Pancreas (tissue), 10 donors: ENCODE results near the gene CSF3R. TPM values are rescaled to one million over a fixed set of nuclear protein-coding genes. Genes with fewer than 3 reads are reported as not detected.

ENCODE experiments used
- ATAC-seq, 4 donors: fragments of 200-7000 bp; cut with Tn5 transposase; one replicate each; pipeline versions ENCODE4 v1.8.0 to v1.9.1; 2020; ENCODE audit warnings: mild to moderate bottlenecking in 4 of 4, moderate library complexity in 4 of 4
- DNase-seq, 6 donors: peaks; one replicate each; pipeline ENCODE4 v3.0.0-alpha.2; 2020
- FAIRE-seq: peaks from 2 replicates; lab custom pipeline; 2012; peaks lifted over from hg19 to GRCh38; lab: Jason Lieb, UNC
- H3K27ac ChIP-seq, 4 donors: fragments of 200-600 bp; sonication (generic); 1 replicate in 3 of 4; 2 replicates in 1 of 4; pipeline versions ENCODE4 v1.5.0 to v1.8.0; 2020
- H3K27me3 ChIP-seq, 4 donors: fragments of 200-600 bp; one replicate each; pipeline ENCODE4 v1.8.0; 2021
- H3K36me3 ChIP-seq, 3 donors: fragments of 200-600 bp; sonication (generic) in 1 of 3; one replicate each; pipeline versions ENCODE4 v1.5.0 to v1.8.0; 2020 to 2021
- H3K4me1 ChIP-seq, 3 donors: fragments of 200-600 bp; one replicate each; pipeline ENCODE4 v1.8.0; 2021
- H3K4me3 ChIP-seq, 4 donors: fragments of 200-600 bp; sonication (generic) in 2 of 4; one replicate each; pipeline versions ENCODE4 v1.5.0 to v1.8.0; 2020 to 2021
- H3K9me3 ChIP-seq, 4 donors: fragments of 200-600 bp; one replicate each; pipeline ENCODE4 v1.8.0; 2021
- CTCF ChIP-seq, 4 donors: fragments of 200-600 bp; sonication (generic) in 3 of 4; IDR thresholded peaks; one replicate each; pipeline versions ENCODE4 v1.5.0 to v1.8.0; 2021; ENCODE audit warnings: antibody characterized with exemption in 4 of 4
- WGBS, 2 donors: extraction: QIAGEN DNeasy Blood & Tissue Kit; methylation state at CpG; one replicate each; pipeline ENCODE4 v1.1.7; 2013; 5-methylcytosine and 5-hydroxymethylcytosine counted together
- intact Hi-C, 3 donors: fragments of 100-400 bp; cut with DNase I; formaldehyde crosslinking; loops; one replicate each; pipeline versions ENCODE4 v1.11.1 to v1.14.2; 2022
- polyA plus RNA-seq, 2 donors: library from polyadenylated mRNA; stranded (reverse); fragments of 200-250 nt; gene quantifications; one replicate each; pipeline ENCODE4 v1.2.3, GENCODE V29; 2013
- total RNA-seq, 6 donors: library from RNA; stranded (reverse); fragmentation: NEBNext Ultra II Directional in 4 of 6; extraction: Animal tissue kit (Norgen Biotek cat#: 25700) in 4 of 6; gene quantifications; one replicate each; pipeline versions ENCODE4 v1.2.1 to v1.2.4, GENCODE V29; 2021 to 2023
- donor health status: healthy with polysubstance abuse.
- donor health status: DM: no; HTN: no; CAD: no; lungs with moderate emphysema.
- donor health status: DM: no; HTN: no; CAD: no.
- donor health status: control.
- donor health status: control.
- donor health status: Bipolar disorder and iron deficiency.
- donor health status: DM: yes; HTN: yes; CAD: no.
- donor health status: DM: no; HTN: no; CAD: no.
- donor health status: DM: no; HTN: no; CAD: no.
- donor health status: DM: yes; HTN: yes; CAD: no.

CSF3R gene
- total and polyA plus RNA-seq, 8 donors, result 0.47 to 13.4 (median 2.7) TPM

- H3K27ac ChIP-seq, result no peak overlapping the region
- 78 to 93% methylated on average over 2 of the region's 2 CpGs for WGBS, 2 donors
- DNase-seq (peak in 1 of 6 donors; percentile 1), ATAC-seq (no peak), FAIRE-seq (no peak)
- no peaks in the 10 kb centered on the region for H3K27me3 ChIP-seq
- peaks cover 0 to 7% (median 6%) of the 10 kb centered on the region in 3 donors for H3K4me1 ChIP-seq
- intact Hi-C loops, result no loop called here
- H3K4me3 ChIP-seq, result no peak overlapping the region
- H3K9me3 ChIP-seq, result no peaks in the 10 kb centered on the region
- no peaks in the 10 kb centered on the region for H3K36me3 ChIP-seq
- TF ChIP-seq CTCF (IDR thresholded peaks at IDR 0.05), result no peak
These were observed 13.6 kb downstream of the CSF3R start for GRCh38 chr1:36469163-36469562.

- TF ChIP-seq CTCF (IDR thresholded peaks at IDR 0.05), result no peak
- Histone ChIP-seq H3K9me3 (no peaks in the 10 kb centered on the region), H3K27me3 (no peaks in the 10 kb centered on the region), H3K4me3 (no peak overlapping the region), H3K4me1 (peaks cover 6 to 14% (median 7%) of the 10 kb centered on the region in 3 donors), H3K27ac (no peak overlapping the region), H3K36me3 (no peaks in the 10 kb centered on the region)
- no peak for ATAC-seq
- intact Hi-C loops, result no loop called here
- WGBS, 2 donors, result 86 to 88% methylated on average over 10 of the region's 10 CpGs
- no peak for FAIRE-seq
- DNase-seq, result peak in 1 of 6 donors; percentile 52
These were observed 14.8 kb downstream of the CSF3R start for GRCh38 chr1:36467700-36468455.

- no peak for ATAC-seq
- no peak overlapping the region for H3K27ac ChIP-seq
- H3K4me3 ChIP-seq, result no peak overlapping the region
- WGBS, 2 donors, result 90 to 95% methylated on average over 4 of the region's 4 CpGs
- TF ChIP-seq CTCF (IDR thresholded peaks at IDR 0.05), result no peak
- no peaks in the 10 kb centered on the region for H3K36me3 ChIP-seq
- no peaks in the 10 kb centered on the region for H3K9me3 ChIP-seq
- peaks cover 6 to 18% (median 9%) of the 10 kb centered on the region in 3 donors for H3K4me1 ChIP-seq
- intact Hi-C loops, result no loop called here
- no peaks in the 10 kb centered on the region for H3K27me3 ChIP-seq
- no peak for FAIRE-seq
- DNase-seq, result peak in 1 of 6 donors; percentile 23
These were observed 15.7 kb downstream of the CSF3R start for GRCh38 chr1:36467027-36467410.

GRCh38 chr1:36466370-36467026 is 16.2 kb downstream of the CSF3R start:
- Histone ChIP-seq H3K27ac (no peak overlapping the region), H3K27me3 (no peaks in the 10 kb centered on the region), H3K4me1 (peaks cover 6 to 18% (median 9%) of the 10 kb centered on the region in 3 donors), H3K4me3 (no peak overlapping the region), H3K9me3 (no peaks in the 10 kb centered on the region), H3K36me3 (no peaks in the 10 kb centered on the region)
- no peak for FAIRE-seq
- no peak for TF ChIP-seq CTCF (IDR thresholded peaks at IDR 0.05)
- DNase-seq, result peak in 1 of 6 donors; percentile 50
- intact Hi-C loops, result no loop called here
- WGBS, 2 donors, result 87 to 93% methylated on average over 11 to 12 of the region's 12 CpGs
- ATAC-seq, result no peak
